HG03439 (cell line): Measurements from ENCODE around the gene ARHGAP26.

Source experiments
- ATAC-seq: cut with Tn5 transposase; IDR thresholded peaks from one replicate; pipeline ENCODE4 v1.9.1; 2021; ENCODE audit warnings: mild to moderate bottlenecking, moderate library complexity; ENCODE audit not compliant: unreplicated experiment

Gene ARHGAP26

GRCh38 chr5:142783601-142784341 lies 13.6 kb downstream of the ARHGAP26 start:
- ATAC-seq: peak; percentile 82

- no peak for ATAC-seq
Measured at GRCh38 chr5:142784401-142784955, 14.3 kb downstream of the ARHGAP26 start.

GRCh38 chr5:142785206-142785605 lies 15.0 kb downstream of the ARHGAP26 start:
- ATAC-seq: no peak

GRCh38 chr5:142789206-142789605 lies 19.0 kb downstream of the ARHGAP26 start:
- ATAC-seq: no peak

GRCh38 chr5:142792012-142792864 lies 22.1 kb downstream of the ARHGAP26 start:
- no peak for ATAC-seq

GRCh38 chr5:142792865-142793232 lies 22.7 kb downstream of the ARHGAP26 start:
- no peak for ATAC-seq

GRCh38 chr5:142794537-142794936 lies 24.4 kb downstream of the ARHGAP26 start:
- no peak for ATAC-seq

GRCh38 chr5:142795251-142795650 lies 25.1 kb downstream of the ARHGAP26 start:
- no peak for ATAC-seq

GRCh38 chr5:142796492-142797109 lies 26.4 kb downstream of the ARHGAP26 start:
- no peak for ATAC-seq

GRCh38 chr5:142797420-142797819 lies 27.2 kb downstream of the ARHGAP26 start:
- ATAC-seq: no peak

- no peak for ATAC-seq
Measured at GRCh38 chr5:142798099-142798770, 28.1 kb downstream of the ARHGAP26 start.

- ATAC-seq: peak; percentile 70
Measured at GRCh38 chr5:142800776-142801494, 30.8 kb downstream of the ARHGAP26 start.

- ATAC-seq: no peak
Measured at GRCh38 chr5:142801495-142801871, 31.3 kb downstream of the ARHGAP26 start.

GRCh38 chr5:142803428-142804125 lies 33.4 kb downstream of the ARHGAP26 start:
- no peak for ATAC-seq

- no peak for ATAC-seq
Measured at GRCh38 chr5:142805339-142805738, 35.2 kb downstream of the ARHGAP26 start.

GRCh38 chr5:142806841-142807267 lies 36.7 kb downstream of the ARHGAP26 start:
- no peak for ATAC-seq

GRCh38 chr5:142807372-142807911 lies 37.3 kb downstream of the ARHGAP26 start:
- no peak for ATAC-seq

GRCh38 chr5:142808878-142809598 lies 38.9 kb downstream of the ARHGAP26 start:
- no peak for ATAC-seq

GRCh38 chr5:142810081-142810480 lies 39.9 kb downstream of the ARHGAP26 start:
- no peak for ATAC-seq
